PC-3 (cell line): ENCODE data around the gene CTNNA2. TPM values are rescaled to one million over a fixed set of nuclear protein-coding genes. Genes with fewer than 3 reads are reported as not detected.

Source experiments
- ATAC-seq: fragments of 200-7000 bp; cut with Tn5 transposase; 2 replicates; pipeline ENCODE4 v1.9.1; 2020; ENCODE audit warnings: mild to moderate bottlenecking, moderate library complexity
- BruUV-seq: library from RNA; stranded (reverse); fragments of 400-500 nt; replicated peaks from 2 replicates; lab custom pipeline; 2021; lab: Mats Ljungman, UMichigan
- CTCF ChIA-PET: fragments of 300-600 bp; sonication (Branson Sonifier 250); formaldehyde crosslinking; loops from one replicate; lab custom pipeline; 2022; ENCODE audit warnings: antibody characterized with exemption; lab: Charles Lee
- POLR2A ChIA-PET: fragments of 300-600 bp; sonication (Branson Sonifier 250); formaldehyde crosslinking; loops from one replicate; lab custom pipeline; 2022; ENCODE audit warnings: antibody characterized with exemption; ENCODE audit not compliant: unreplicated experiment; lab: Charles Lee
- DNase-seq: peaks from one replicate; pipeline ENCODE4 v3.0.0-alpha.2; 2015
- H2AFZ ChIP-seq: fragments of 300-600 bp; sonication (generic); 2 replicates; pipeline ENCODE4 v1.6.0; 2016; ENCODE audit warnings: antibody characterized with exemption, low read length
- H3F3A ChIP-seq: fragments of 300-600 bp; sonication (generic); one replicate; pipeline ENCODE4 v1.6.0; 2017; ENCODE audit warnings: antibody characterized with exemption, low read length, control low read depth, mild to moderate bottlenecking; ENCODE audit not compliant: unreplicated experiment
- H3K27ac ChIP-seq: fragments of 300-600 bp; sonication (generic); 2 replicates; pipeline ENCODE4 v1.5.1; 2016; ENCODE audit warnings: mild to moderate bottlenecking, low read length
- H3K27me3 ChIP-seq: fragments of 300-600 bp; sonication (generic); 2 replicates; pipeline ENCODE4 v1.6.1; 2016; ENCODE audit warnings: low read length, mixed read lengths
- H3K36me3 ChIP-seq: fragments of 300-600 bp; sonication (generic); 2 replicates; pipeline ENCODE4 v1.6.1; 2016; ENCODE audit warnings: low read depth, mixed run types, low read length, mixed read lengths
- H3K4me1 ChIP-seq: fragments of 300-600 bp; sonication (generic); 2 replicates; pipeline ENCODE4 v1.5.1; 2016; ENCODE audit warnings: low read length; ENCODE audit not compliant: insufficient read depth
- H3K4me2 ChIP-seq: fragments of 300-600 bp; sonication (generic); 2 replicates; pipeline ENCODE4 v1.6.0; 2016; ENCODE audit warnings: low read length
- H3K4me3 ChIP-seq: fragments of 300-600 bp; sonication (generic); 2 replicates; pipeline ENCODE4 v1.5.1; 2016; ENCODE audit warnings: mild to moderate bottlenecking, low read length, mixed read lengths
- H3K79me2 ChIP-seq: fragments of 300-600 bp; sonication (generic); 2 replicates; pipeline ENCODE4 v1.6.1; 2017; ENCODE audit warnings: low read length, mixed read lengths
- H3K9ac ChIP-seq: fragments of 300-600 bp; sonication (generic); 2 replicates; pipeline ENCODE4 v1.6.0; 2016; ENCODE audit warnings: mild to moderate bottlenecking, low read length
- H3K9me2 ChIP-seq: fragments of 300-600 bp; sonication (generic); replicated peaks from 2 replicates; pipeline ENCODE4 v1.6.1; 2016; ENCODE audit warnings: mixed run types, low read length, mixed read lengths
- H3K9me3 ChIP-seq: fragments of 300-600 bp; sonication (generic); 2 replicates; pipeline ENCODE4 v1.6.1; 2016; ENCODE audit warnings: low read length, mixed read lengths
- H4K20me1 ChIP-seq: fragments of 300-600 bp; sonication (generic); 2 replicates; pipeline ENCODE4 v1.6.1; 2016; ENCODE audit warnings: low read length, mixed read lengths
- CTCF ChIP-seq: fragments of 300-600 bp; sonication (generic); conservative IDR thresholded peaks from 2 replicates; pipeline ENCODE4 v1.5.1; 2017; ENCODE audit warnings: antibody characterized with exemption, low read depth, mild to moderate bottlenecking, low read length
- EZH2 ChIP-seq: fragments of 300-600 bp; sonication (generic); IDR thresholded peaks from one replicate; pipeline ENCODE4 v1.6.1; 2017; ENCODE audit warnings: antibody characterized with exemption, mild to moderate bottlenecking, low read length; ENCODE audit not compliant: unreplicated experiment
- EZH2phosphoT487 ChIP-seq: fragments of 300-600 bp; sonication (generic); IDR thresholded peaks from 2 replicates; pipeline ENCODE4 v1.6.1; 2018; ENCODE audit warnings: mild to moderate bottlenecking, antibody characterized with exemption, low read length, borderline replicate concordance
- intact Hi-C: fragments of 100-400 bp; cut with micrococcal nuclease; formaldehyde crosslinking; loops from 2 replicates; pipeline ENCODE4 v1.9.0; 2023
- total RNA-seq: library from RNA; depleted of rRNA; stranded (reverse); fragments of >200 nt; gene quantifications from 2 replicates; pipeline ENCODE4 v1.2.3, GENCODE V29; 2014

The CTNNA2 gene
- total RNA-seq, 1 experiment from 2014 or later = not detected

- no peak for ATAC-seq
- Histone ChIP-seq H2AFZ (no peak overlapping the region), H3K4me1 (no peaks in the 10 kb centered on the region), H3K36me3 (no peaks in the 10 kb centered on the region), H3K79me2 (no peaks in the 10 kb centered on the region), H3K9me2 (no peaks in the 10 kb centered on the region), H3K27me3 (no peaks in the 10 kb centered on the region), H3F3A (no peaks in the 10 kb centered on the region), H3K4me3 (no peak overlapping the region), H3K9me3 (0 out of 2 replicates have a peak, but pooled peaks cover 4% of the 10 kb centered on the region), H3K27ac (no peak overlapping the region), H3K4me2 (no peak overlapping the region), H4K20me1 (no peaks in the 10 kb centered on the region), H3K9ac (no peak overlapping the region)
- TF ChIP-seq EZH2phosphoT487 (no peak), EZH2 (no peak), CTCF (no peak)
- CTCF ChIA-PET = no interaction called here
- POLR2A ChIA-PET = no interaction called here
- no peak for DNase-seq
- intact Hi-C loops = no loop called here
- no TSS peak for BruUV-seq
Observed at GRCh38 chr2:80147690-80148089, 634.8 kb downstream of the CTNNA2 start.

GRCh38 chr2:80148906-80149305, 636.1 kb downstream of the CTNNA2 start:
- Histone ChIP-seq H4K20me1 (no peaks in the 10 kb centered on the region), H3K4me1 (no peaks in the 10 kb centered on the region), H3K9me2 (no peaks in the 10 kb centered on the region), H3K27ac (no peak overlapping the region), H3K79me2 (no peaks in the 10 kb centered on the region), H3K9ac (no peak overlapping the region), H3K4me3 (no peak overlapping the region), H3F3A (no peaks in the 10 kb centered on the region), H2AFZ (no peak overlapping the region), H3K9me3 (0 out of 2 replicates have a peak, but pooled peaks cover 4% of the 10 kb centered on the region), H3K36me3 (no peaks in the 10 kb centered on the region), H3K4me2 (no peak overlapping the region), H3K27me3 (no peaks in the 10 kb centered on the region)
- no peak for ATAC-seq
- POLR2A ChIA-PET = no interaction called here
- no peak for DNase-seq
- TF ChIP-seq EZH2 = no peak
- TF ChIP-seq CTCF = no peak
- TF ChIP-seq EZH2phosphoT487 = no peak
- no TSS peak for BruUV-seq
- intact Hi-C loops = no loop called here
- CTCF ChIA-PET = no interaction called here

GRCh38 chr2:80149991-80150390, 637.1 kb downstream of the CTNNA2 start:
- ATAC-seq = no peak
- intact Hi-C loops = no loop called here
- H3K9ac ChIP-seq = no peak overlapping the region
- ChIA-PET POLR2A (no interaction called here), CTCF (no interaction called here)
- H4K20me1 ChIP-seq = no peaks in the 10 kb centered on the region
- H3K4me2 ChIP-seq = no peak overlapping the region
- no peak overlapping the region for H2AFZ ChIP-seq
- H3K79me2 ChIP-seq = no peaks in the 10 kb centered on the region
- H3K27me3 ChIP-seq = no peaks in the 10 kb centered on the region
- H3K4me3 ChIP-seq = no peak overlapping the region
- TF ChIP-seq EZH2phosphoT487 (no peak), CTCF (no peak), EZH2 (no peak)
- no peaks in the 10 kb centered on the region for H3K9me2 ChIP-seq
- H3F3A ChIP-seq = no peaks in the 10 kb centered on the region
- no TSS peak for BruUV-seq
- H3K36me3 ChIP-seq = no peaks in the 10 kb centered on the region
- DNase-seq = no peak
- H3K4me1 ChIP-seq = no peaks in the 10 kb centered on the region
- H3K27ac ChIP-seq = no peak overlapping the region
- 0 out of 2 replicates have a peak, but pooled peaks cover 4% of the 10 kb centered on the region for H3K9me3 ChIP-seq
